ENCODE results near the gene NRIP1.

DNA sequence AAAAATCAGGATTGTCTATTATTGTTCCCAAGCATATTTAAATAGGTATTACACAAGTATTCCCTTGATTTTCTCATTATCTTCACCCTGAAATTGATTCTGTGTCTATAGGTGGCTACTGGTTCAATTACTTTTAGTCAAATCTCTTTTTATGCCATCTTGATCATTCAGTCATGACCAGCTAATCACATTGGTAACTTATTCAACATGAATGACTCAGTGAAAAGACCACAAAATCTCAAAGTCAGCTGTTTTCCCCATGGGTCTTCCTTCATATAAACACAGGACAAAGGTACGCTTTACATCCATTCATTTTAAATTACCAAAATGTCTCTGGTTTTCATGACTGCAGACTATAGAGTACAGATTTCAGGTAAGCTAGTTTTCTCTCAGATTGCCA lies 23.7 kb upstream of the NRIP1 start:
- TF ChIP-seq, protein P1, sequence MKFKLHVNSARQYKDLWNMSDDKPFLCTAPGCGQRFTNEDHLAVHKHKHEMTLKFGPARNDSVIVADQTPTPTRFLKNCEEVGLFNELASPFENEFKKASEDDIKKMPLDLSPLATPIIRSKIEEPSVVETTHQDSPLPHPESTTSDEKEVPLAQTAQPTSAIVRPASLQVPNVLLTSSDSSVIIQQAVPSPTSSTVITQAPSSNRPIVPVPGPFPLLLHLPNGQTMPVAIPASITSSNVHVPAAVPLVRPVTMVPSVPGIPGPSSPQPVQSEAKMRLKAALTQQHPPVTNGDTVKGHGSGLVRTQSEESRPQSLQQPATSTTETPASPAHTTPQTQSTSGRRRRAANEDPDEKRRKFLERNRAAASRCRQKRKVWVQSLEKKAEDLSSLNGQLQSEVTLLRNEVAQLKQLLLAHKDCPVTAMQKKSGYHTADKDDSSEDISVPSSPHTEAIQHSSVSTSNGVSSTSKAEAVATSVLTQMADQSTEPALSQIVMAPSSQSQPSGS (CRISPR knock-in tag; IDR thresholded peaks at IDR 0.05; ENCODE audit: borderline replicate concordance, low read depth): no peak
- TF ChIP-seq, protein P2, sequence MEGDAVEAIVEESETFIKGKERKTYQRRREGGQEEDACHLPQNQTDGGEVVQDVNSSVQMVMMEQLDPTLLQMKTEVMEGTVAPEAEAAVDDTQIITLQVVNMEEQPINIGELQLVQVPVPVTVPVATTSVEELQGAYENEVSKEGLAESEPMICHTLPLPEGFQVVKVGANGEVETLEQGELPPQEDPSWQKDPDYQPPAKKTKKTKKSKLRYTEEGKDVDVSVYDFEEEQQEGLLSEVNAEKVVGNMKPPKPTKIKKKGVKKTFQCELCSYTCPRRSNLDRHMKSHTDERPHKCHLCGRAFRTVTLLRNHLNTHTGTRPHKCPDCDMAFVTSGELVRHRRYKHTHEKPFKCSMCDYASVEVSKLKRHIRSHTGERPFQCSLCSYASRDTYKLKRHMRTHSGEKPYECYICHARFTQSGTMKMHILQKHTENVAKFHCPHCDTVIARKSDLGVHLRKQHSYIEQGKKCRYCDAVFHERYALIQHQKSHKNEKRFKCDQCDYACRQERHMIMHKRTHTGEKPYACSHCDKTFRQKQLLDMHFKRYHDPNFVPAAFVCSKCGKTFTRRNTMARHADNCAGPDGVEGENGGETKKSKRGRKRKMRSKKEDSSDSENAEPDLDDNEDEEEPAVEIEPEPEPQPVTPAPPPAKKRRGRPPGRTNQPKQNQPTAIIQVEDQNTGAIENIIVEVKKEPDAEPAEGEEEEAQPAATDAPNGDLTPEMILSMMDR (IDR thresholded peaks at IDR 0.05): no peak
- no peak for TF ChIP-seq ZNF219 (CRISPR knock-in tag; IDR thresholded peaks at IDR 0.05; ENCODE audit: borderline replicate concordance)
- TF ChIP-seq SMAD3 (CRISPR knock-in tag; IDR thresholded peaks at IDR 0.05; ENCODE audit: borderline replicate concordance): no peak
- no peak for TF ChIP-seq CREB1 (CRISPR knock-in tag; IDR thresholded peaks at IDR 0.05)
- TF ChIP-seq TEAD4 (CRISPR knock-in tag; IDR thresholded peaks at IDR 0.05): no peak
- TF ChIP-seq, protein P3, sequence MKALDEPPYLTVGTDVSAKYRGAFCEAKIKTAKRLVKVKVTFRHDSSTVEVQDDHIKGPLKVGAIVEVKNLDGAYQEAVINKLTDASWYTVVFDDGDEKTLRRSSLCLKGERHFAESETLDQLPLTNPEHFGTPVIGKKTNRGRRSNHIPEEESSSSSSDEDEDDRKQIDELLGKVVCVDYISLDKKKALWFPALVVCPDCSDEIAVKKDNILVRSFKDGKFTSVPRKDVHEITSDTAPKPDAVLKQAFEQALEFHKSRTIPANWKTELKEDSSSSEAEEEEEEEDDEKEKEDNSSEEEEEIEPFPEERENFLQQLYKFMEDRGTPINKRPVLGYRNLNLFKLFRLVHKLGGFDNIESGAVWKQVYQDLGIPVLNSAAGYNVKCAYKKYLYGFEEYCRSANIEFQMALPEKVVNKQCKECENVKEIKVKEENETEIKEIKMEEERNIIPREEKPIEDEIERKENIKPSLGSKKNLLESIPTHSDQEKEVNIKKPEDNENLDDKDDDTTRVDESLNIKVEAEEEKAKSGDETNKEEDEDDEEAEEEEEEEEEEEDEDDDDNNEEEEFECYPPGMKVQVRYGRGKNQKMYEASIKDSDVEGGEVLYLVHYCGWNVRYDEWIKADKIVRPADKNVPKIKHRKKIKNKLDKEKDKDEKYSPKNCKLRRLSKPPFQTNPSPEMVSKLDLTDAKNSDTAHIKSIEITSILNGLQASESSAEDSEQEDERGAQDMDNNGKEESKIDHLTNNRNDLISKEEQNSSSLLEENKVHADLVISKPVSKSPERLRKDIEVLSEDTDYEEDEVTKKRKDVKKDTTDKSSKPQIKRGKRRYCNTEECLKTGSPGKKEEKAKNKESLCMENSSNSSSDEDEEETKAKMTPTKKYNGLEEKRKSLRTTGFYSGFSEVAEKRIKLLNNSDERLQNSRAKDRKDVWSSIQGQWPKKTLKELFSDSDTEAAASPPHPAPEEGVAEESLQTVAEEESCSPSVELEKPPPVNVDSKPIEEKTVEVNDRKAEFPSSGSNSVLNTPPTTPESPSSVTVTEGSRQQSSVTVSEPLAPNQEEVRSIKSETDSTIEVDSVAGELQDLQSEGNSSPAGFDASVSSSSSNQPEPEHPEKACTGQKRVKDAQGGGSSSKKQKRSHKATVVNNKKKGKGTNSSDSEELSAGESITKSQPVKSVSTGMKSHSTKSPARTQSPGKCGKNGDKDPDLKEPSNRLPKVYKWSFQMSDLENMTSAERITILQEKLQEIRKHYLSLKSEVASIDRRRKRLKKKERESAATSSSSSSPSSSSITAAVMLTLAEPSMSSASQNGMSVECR (CRISPR knock-in tag; IDR thresholded peaks at IDR 0.05; ENCODE audit: borderline replicate concordance): no peak
- TF ChIP-seq ZNF121 (CRISPR knock-in tag; IDR thresholded peaks at IDR 0.05): no peak
- TF ChIP-seq, protein P4, sequence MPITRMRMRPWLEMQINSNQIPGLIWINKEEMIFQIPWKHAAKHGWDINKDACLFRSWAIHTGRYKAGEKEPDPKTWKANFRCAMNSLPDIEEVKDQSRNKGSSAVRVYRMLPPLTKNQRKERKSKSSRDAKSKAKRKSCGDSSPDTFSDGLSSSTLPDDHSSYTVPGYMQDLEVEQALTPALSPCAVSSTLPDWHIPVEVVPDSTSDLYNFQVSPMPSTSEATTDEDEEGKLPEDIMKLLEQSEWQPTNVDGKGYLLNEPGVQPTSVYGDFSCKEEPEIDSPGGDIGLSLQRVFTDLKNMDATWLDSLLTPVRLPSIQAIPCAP (CRISPR knock-in tag; IDR thresholded peaks at IDR 0.05): no peak
- TF ChIP-seq, protein P5, sequence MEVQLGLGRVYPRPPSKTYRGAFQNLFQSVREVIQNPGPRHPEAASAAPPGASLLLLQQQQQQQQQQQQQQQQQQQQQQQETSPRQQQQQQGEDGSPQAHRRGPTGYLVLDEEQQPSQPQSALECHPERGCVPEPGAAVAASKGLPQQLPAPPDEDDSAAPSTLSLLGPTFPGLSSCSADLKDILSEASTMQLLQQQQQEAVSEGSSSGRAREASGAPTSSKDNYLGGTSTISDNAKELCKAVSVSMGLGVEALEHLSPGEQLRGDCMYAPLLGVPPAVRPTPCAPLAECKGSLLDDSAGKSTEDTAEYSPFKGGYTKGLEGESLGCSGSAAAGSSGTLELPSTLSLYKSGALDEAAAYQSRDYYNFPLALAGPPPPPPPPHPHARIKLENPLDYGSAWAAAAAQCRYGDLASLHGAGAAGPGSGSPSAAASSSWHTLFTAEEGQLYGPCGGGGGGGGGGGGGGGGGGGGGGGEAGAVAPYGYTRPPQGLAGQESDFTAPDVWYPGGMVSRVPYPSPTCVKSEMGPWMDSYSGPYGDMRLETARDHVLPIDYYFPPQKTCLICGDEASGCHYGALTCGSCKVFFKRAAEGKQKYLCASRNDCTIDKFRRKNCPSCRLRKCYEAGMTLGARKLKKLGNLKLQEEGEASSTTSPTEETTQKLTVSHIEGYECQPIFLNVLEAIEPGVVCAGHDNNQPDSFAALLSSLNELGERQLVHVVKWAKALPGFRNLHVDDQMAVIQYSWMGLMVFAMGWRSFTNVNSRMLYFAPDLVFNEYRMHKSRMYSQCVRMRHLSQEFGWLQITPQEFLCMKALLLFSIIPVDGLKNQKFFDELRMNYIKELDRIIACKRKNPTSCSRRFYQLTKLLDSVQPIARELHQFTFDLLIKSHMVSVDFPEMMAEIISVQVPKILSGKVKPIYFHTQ (CRISPR knock-in tag; IDR thresholded peaks at IDR 0.05): no peak
